Adrenal gland (tissue), 12 donors: ENCODE measurements around the gene CA11. TPM values are rescaled to one million over a fixed set of nuclear protein-coding genes. Genes with fewer than 3 reads are reported as not detected.

Experiments used
- DNase-seq, 7 donors: peaks; one replicate each; pipeline ENCODE4 v3.0.0-alpha.2; 2019 to 2020
- H3K27ac ChIP-seq, 5 donors: fragments of 200-600 bp; sonication (generic) in 4 of 5; 1 replicate in 3 of 5; 2 replicates in 2 of 5; pipeline versions ENCODE4 v1.5.1 to v1.8.0; 2016 to 2020; ENCODE audit warnings: mild to moderate bottlenecking in 1 of 5
- H3K27me3 ChIP-seq: fragments of 200-600 bp; 2 replicates; pipeline ENCODE4 v1.8.0; 2021
- H3K36me3 ChIP-seq, 2 donors: fragments of 200-600 bp; replicated peaks in 1 of 2; 1 replicate in 1 of 2; 2 replicates in 1 of 2; pipeline versions ENCODE4 v1.5.1 to v1.8.0; 2018 to 2022
- H3K4me1 ChIP-seq, 2 donors: fragments of 200-600 bp; replicated peaks in 1 of 2; 1 replicate in 1 of 2; 2 replicates in 1 of 2; pipeline versions ENCODE4 v1.5.1 to v1.8.0; 2018 to 2021
- H3K4me3 ChIP-seq, 4 donors: fragments of 200-600 bp; sonication (generic) in 3 of 4; one replicate each; pipeline ENCODE4 v1.5.1; 2016 to 2018
- H3K9me3 ChIP-seq, 3 donors: fragments of 200-600 bp; sonication (generic) in 1 of 3; replicated peaks in 1 of 3; 1 replicate in 2 of 3; 2 replicates in 1 of 3; pipeline versions ENCODE4 v1.5.1 to v1.8.0; 2016 to 2021
- CTCF ChIP-seq, 6 experiments: fragments of 450-650 bp in 4 of 6; fragments of 200-600 bp in 2 of 6; sonication (generic) in 1 of 6; IDR thresholded peaks; 1 replicate in 5 of 6; 2 replicates in 1 of 6; pipeline versions ENCODE4 v1.5.1 to v1.8.0; 2016 to 2021; ENCODE audit warnings: antibody characterized with exemption in 6 of 6, mild to moderate bottlenecking in 2 of 6, moderate library complexity in 1 of 6
- POLR2A ChIP-seq, 2 donors: fragments of 450-650 bp; IDR thresholded peaks; one replicate each; pipeline ENCODE4 v1.6.1; 2017; ENCODE audit warnings: antibody characterized with exemption in 2 of 2, mild to moderate bottlenecking in 2 of 2, moderate library complexity in 1 of 2
- WGBS, 4 donors: extraction: QIAGEN DNeasy Blood & Tissue Kit in 2 of 4; methylation state at CpG; one replicate each; pipeline versions ENCODE4 v1.1.5 to v1.1.7; 2013 to 2017; 5-methylcytosine and 5-hydroxymethylcytosine counted together
- intact Hi-C, 2 donors: fragments of 100-400 bp; cut with DNase I; formaldehyde crosslinking; loops; one replicate each; pipeline versions ENCODE4 v1.14.1 to v1.15.0; 2022 to 2023
- polyA plus RNA-seq, 3 donors: library from polyadenylated mRNA; stranded (reverse); fragments of 200-250 nt in 2 of 3; fragments of 350-450 nt in 1 of 3; fragmentation: Illumina TruSeq in 1 of 3; extraction: RNeasy Lipid Tissue Mini Kit (QIAGEN cat#74804) in 1 of 3; gene quantifications; one replicate each; pipeline ENCODE4 v1.2.3, GENCODE V29; 2013 to 2014
- total RNA-seq, 9 donors: library from RNA; depleted of rRNA in 4 of 9; stranded (reverse); fragments of >200 nt in 4 of 9; fragments of 120-200 nt in 1 of 9; fragmentation: NEBNext Ultra II Directional in 1 of 9; extraction: Animal tissue kit (Norgen Biotek cat#: 25700) in 1 of 9; gene quantifications; one replicate each; pipeline versions ENCODE4 v1.1.0 to v1.2.4, GENCODE V29; 2013 to 2023
- donor health status: healthy with polysubstance abuse.
- donor health status: Bipolar disorder and iron deficiency.
- donor health status: DM: yes; HTN: yes; CAD: no.
- donor health status: DM: no; HTN: no; CAD: no.
- donor health status: DM: no; HTN: no; CAD: no.
- donor health status: DM: yes; HTN: yes; CAD: no.

The CA11 gene
- total and polyA plus RNA-seq, 12 donors: 6.0 to 125 (median 23.7) TPM

GRCh38 chr19:48617146-48617937 is 28.6 kb downstream of the CA11 start:
- DNase-seq: peak in 5 of 7 donors; percentile 27 to 68 (median 52)
- intact Hi-C loops: no loop called here
- peaks cover 0 to 30% of the 10 kb centered on the region in 2 donors for H3K36me3 ChIP-seq
- 48 to 54% (median 51%) methylated on average over 8 to 18 of the region's 18 CpGs for whole genome bisulfite sequencing, 4 donors
- H3K27ac ChIP-seq: peak overlapping the region in 2 of 5 donors; percentile 92 to 96
- peak overlapping the region in 2 of 4 donors; percentile 82 to 97 for H3K4me3 ChIP-seq
- no peaks in the 10 kb centered on the region for H3K27me3 ChIP-seq
- peaks cover 18 to 32% of the 10 kb centered on the region in 2 donors for H3K4me1 ChIP-seq
- TF ChIP-seq CTCF (IDR thresholded peaks at IDR 0.05) (peak in 5 of 6 experiments; percentile 4 to 27 (median 14)), POLR2A (IDR thresholded peaks at IDR 0.05) (no peak)
- H3K9me3 ChIP-seq: no peaks in the 10 kb centered on the region

GRCh38 chr19:48616491-48617056 is 29.4 kb downstream of the CA11 start:
- H3K36me3 ChIP-seq: peaks cover 0 to 30% of the 10 kb centered on the region in 2 donors
- H3K27me3 ChIP-seq: no peaks in the 10 kb centered on the region
- peak in 4 of 7 donors; percentile 20 to 56 (median 42) for DNase-seq
- intact Hi-C loops: no loop called here
- H3K4me3 ChIP-seq: no peak overlapping the region
- no peaks in the 10 kb centered on the region for H3K9me3 ChIP-seq
- 67 to 73% (median 71%) methylated on average over 8 to 12 of the region's 12 CpGs for WGBS, 4 donors
- H3K4me1 ChIP-seq: peaks cover 18 to 32% of the 10 kb centered on the region in 2 donors
- no peak overlapping the region for H3K27ac ChIP-seq
- TF ChIP-seq CTCF (IDR thresholded peaks at IDR 0.05) (no peak), POLR2A (IDR thresholded peaks at IDR 0.05) (no peak)

- H3K27ac ChIP-seq: no peak overlapping the region
- H3K9me3 ChIP-seq: no peaks in the 10 kb centered on the region
- peak in 3 of 7 donors; percentile 31 to 53 (median 38) for DNase-seq
- peaks cover 0 to 30% of the 10 kb centered on the region in 2 donors for H3K36me3 ChIP-seq
- no peaks in the 10 kb centered on the region for H3K27me3 ChIP-seq
- no peak for TF ChIP-seq POLR2A (IDR thresholded peaks at IDR 0.05)
- TF ChIP-seq CTCF (IDR thresholded peaks at IDR 0.05): no peak
- H3K4me3 ChIP-seq: no peak overlapping the region
- WGBS, 4 donors: 78 to 85% (median 78%) methylated on average over 13 to 16 of the region's 16 CpGs; no CpG with 5 or more reads in 1 of the 4 donors
- H3K4me1 ChIP-seq: peaks cover 18 to 32% of the 10 kb centered on the region in 2 donors
- intact Hi-C loops: no loop called here
These were observed 29.9 kb downstream of the CA11 start for GRCh38 chr19:48616041-48616436.

GRCh38 chr19:48615231-48616040 is 30.6 kb downstream of the CA11 start:
- Histone ChIP-seq H3K4me1 (peaks cover 18 to 32% of the 10 kb centered on the region in 2 donors), H3K9me3 (no peaks in the 10 kb centered on the region), H3K36me3 (peaks cover 0 to 30% of the 10 kb centered on the region in 2 donors), H3K27ac (no peak overlapping the region), H3K4me3 (no peak overlapping the region), H3K27me3 (no peaks in the 10 kb centered on the region)
- WGBS, 4 donors: 59 to 77% (median 63%) methylated on average over 11 to 19 of the region's 19 CpGs
- peak in 2 of 7 donors; percentile 39 to 51 for DNase-seq
- TF ChIP-seq POLR2A (IDR thresholded peaks at IDR 0.05): no peak
- intact Hi-C loops: no loop called here
